Measurements from ENCODE around the gene STC2. TPM values are rescaled to one million over a fixed set of nuclear protein-coding genes. Genes with fewer than 3 reads are reported as not detected.
A peak's percentile ranks its signal among the peaks of the same experiment; 100 is the strongest.

Gene STC2
- total and polyA plus RNA-seq, 7 donors, result 3.3 to 40.7 (median 13.7) TPM; not detected in 2

- H3K27ac ChIP-seq, result peak overlapping the region in 1 of 4 donors; percentile 75
- DNase-seq, result no peak
- 69 to 75% methylated on average over 12 of the region's 12 CpGs for WGBS, 2 donors
- TF ChIP-seq POLR2AphosphoS5 (IDR thresholded peaks at IDR 0.05) (no peak), POLR2A (IDR thresholded peaks at IDR 0.05) (no peak), CTCF (IDR thresholded peaks at IDR 0.05) (no peak), EP300 (IDR thresholded peaks at IDR 0.05) (no peak)
- peaks cover 0 to 51% (median 45%) of the 10 kb centered on the region in 4 donors for H3K4me1 ChIP-seq
- no peaks in the 10 kb centered on the region for H3K27me3 ChIP-seq
- no peaks in the 10 kb centered on the region for H3K9me3 ChIP-seq
- intact Hi-C loops (cut with DNase I), result loop anchor here (10.0 kb wide), 1 partner anchor 570 kb away; the partner anchor contains the start of gene CPEB4
- no peak overlapping the region for H3K4me3 ChIP-seq
- no peaks in the 10 kb centered on the region for H3K36me3 ChIP-seq
Observed at GRCh38 chr5:173314166-173314952, 13.9 kb downstream of the STC2 start.

- WGBS, 2 donors, result 61 to 75% methylated on average over 3 of the region's 3 CpGs
- Histone ChIP-seq H3K27ac (peak overlapping the region in 1 of 4 donors; percentile 6), H3K4me1 (peaks cover 0 to 45% (median 40%) of the 10 kb centered on the region in 4 donors), H3K27me3 (no peaks in the 10 kb centered on the region), H3K36me3 (no peaks in the 10 kb centered on the region), H3K9me3 (no peaks in the 10 kb centered on the region), H3K4me3 (no peak overlapping the region)
- intact Hi-C loops (cut with DNase I), result loop anchor here (10.0 kb wide), 1 partner anchor 571 kb away; the partner anchor contains the start of gene CPEB4
- DNase-seq, result no peak
- no peak for TF ChIP-seq POLR2A (IDR thresholded peaks at IDR 0.05)
- no peak for TF ChIP-seq POLR2AphosphoS5 (IDR thresholded peaks at IDR 0.05)
- TF ChIP-seq EP300 (IDR thresholded peaks at IDR 0.05), result no peak
- TF ChIP-seq CTCF (IDR thresholded peaks at IDR 0.05), result no peak
Observed at GRCh38 chr5:173313351-173313801, 14.8 kb downstream of the STC2 start.

GRCh38 chr5:173312821-173313220, 15.4 kb downstream of the STC2 start:
- Histone ChIP-seq H3K9me3 (no peaks in the 10 kb centered on the region), H3K36me3 (no peaks in the 10 kb centered on the region), H3K27ac (peak overlapping the region in 1 of 4 donors; percentile 6), H3K4me3 (no peak overlapping the region), H3K4me1 (peaks cover 0 to 45% (median 40%) of the 10 kb centered on the region in 4 donors), H3K27me3 (no peaks in the 10 kb centered on the region)
- no peak for DNase-seq
- 67 to 68% methylated on average over 3 of the region's 3 CpGs for WGBS, 2 donors
- intact Hi-C loops (cut with DNase I), result loop anchor here (10.0 kb wide), 1 partner anchor 572 kb away; the partner anchor contains the start of gene CPEB4
- TF ChIP-seq POLR2A (IDR thresholded peaks at IDR 0.05), result no peak
- TF ChIP-seq POLR2AphosphoS5 (IDR thresholded peaks at IDR 0.05), result no peak
- TF ChIP-seq CTCF (IDR thresholded peaks at IDR 0.05), result no peak
- no peak for TF ChIP-seq EP300 (IDR thresholded peaks at IDR 0.05)

- TF ChIP-seq POLR2A (IDR thresholded peaks at IDR 0.05) (no peak), CTCF (IDR thresholded peaks at IDR 0.05) (no peak), EP300 (IDR thresholded peaks at IDR 0.05) (no peak), POLR2AphosphoS5 (IDR thresholded peaks at IDR 0.05) (no peak)
Observed at GRCh38 chr5:173311818-173312585, 16.2 kb downstream of the STC2 start.

More at GRCh38 chr5:173311818-173312585, 16.2 kb downstream of the STC2 start:
- Histone ChIP-seq H3K4me3 (no peak overlapping the region), H3K36me3 (no peaks in the 10 kb centered on the region), H3K9me3 (no peaks in the 10 kb centered on the region), H3K27me3 (no peaks in the 10 kb centered on the region), H3K4me1 (peaks cover 0 to 45% (median 40%) of the 10 kb centered on the region in 4 donors), H3K27ac (peak overlapping the region in 3 of 4 donors; percentile 72 to 84 (median 77))
- intact Hi-C loops (cut with DNase I), result loop anchor here (10.0 kb wide), 1 partner anchor 573 kb away; the partner anchor contains the start of gene CPEB4
- WGBS, 2 donors, result 84 to 88% methylated on average over 9 of the region's 9 CpGs
- DNase-seq, result no peak

Data from sigmoid colon (tissue), 7 donors.